Measurements from ENCODE around the gene CD48.

CD48 gene

DNA sequence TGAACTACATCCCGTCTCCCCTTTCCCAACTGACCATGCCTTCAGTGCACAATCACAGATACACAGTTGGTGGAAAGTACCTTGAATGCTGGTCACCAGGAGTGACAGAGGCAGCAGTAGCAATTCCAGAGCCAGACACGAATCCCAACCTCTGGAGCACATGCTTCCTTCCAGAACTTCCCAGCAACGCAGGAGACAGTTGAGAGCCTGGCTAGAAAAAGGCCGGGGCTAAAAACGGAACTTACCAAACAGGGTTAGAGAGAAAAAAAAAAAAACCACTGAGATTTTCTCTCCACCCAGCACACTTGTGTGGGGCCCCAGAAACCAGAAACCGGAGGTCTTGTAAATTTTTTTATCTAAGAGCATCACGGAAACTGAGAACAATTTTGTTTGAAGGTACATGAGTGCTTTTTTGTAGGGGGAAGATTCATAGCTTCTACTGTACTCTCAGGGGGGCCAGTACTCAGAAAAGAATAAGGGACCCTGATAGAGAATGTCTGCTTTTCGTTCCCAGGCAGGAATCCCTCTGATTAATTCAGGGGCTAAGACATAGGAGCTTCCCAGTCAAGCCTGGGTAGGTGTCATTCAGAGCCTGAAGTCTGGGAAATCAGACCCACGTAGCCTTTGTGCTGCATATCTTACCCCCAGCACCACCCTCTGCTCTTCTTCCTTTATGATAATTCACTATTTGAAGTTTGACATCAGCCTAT lies at the start of gene CD48:
CD48 (minus strand) TSS at position 221 of the 710 bp plus-strand sequence; CDS start at position 162, 59 bp downstream.
- no peak for DNase-seq

DNA sequence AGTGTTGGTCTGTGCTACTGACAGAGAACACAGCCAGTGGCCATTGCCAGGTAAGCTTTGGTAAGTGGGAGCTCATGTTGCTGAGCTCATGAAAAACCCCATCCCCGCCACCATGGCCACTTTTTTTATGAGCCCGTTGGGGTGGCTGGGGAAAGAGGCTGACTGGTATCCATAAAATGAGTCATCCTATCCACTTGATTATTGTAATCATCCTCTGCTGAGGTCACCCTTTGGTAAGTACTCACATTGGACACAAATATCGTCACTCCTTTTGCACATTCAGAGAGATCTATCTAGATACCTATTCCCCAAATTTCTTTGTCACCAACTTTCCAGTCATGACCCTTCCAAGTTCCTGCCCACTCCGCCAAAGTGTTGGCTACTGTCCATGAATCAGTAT lies 49.4 kb upstream of the CD48 start:
- DNase-seq = no peak

DNA sequence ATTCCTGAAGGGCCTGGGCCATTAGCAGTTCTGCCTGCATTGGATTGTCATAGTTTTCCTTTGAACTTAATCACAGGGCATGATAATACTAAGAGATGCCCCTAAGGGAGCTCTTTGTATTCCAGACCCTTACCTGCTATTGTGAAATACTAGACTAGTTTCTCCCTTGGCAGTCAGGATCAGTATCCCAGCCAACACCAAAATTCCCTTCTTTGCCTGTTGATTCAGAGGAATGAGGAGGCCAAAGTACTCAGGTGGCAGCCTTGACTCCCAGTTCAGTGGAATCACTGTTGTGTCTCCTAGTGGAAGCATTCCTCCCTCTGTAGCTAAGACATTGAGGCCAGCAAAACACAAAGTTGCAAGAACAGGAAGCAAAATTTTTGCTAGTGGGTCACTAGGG lies 48.1 kb upstream of the CD48 start:
- DNase-seq = no peak

DNA sequence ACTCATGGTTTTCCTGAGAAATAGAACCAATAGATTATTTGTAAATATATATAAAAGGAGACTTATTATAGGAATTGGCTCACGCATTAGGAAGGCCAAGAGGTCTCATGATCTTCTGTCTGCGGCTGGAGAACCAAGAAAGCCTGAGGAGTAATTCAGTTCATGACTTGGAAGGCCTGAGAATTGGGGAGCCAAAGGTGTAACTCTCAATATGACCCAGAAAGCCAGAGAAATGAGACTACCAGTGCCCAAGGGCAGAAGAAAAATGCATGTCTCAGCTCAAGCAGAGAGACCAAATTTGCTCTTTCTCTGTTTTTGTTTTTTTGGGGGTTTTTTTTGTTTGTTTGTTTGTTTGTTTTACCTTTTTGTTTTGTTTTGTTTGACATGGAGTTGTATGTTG lies 46.9 kb upstream of the CD48 start:
- no peak for DNase-seq

DNA sequence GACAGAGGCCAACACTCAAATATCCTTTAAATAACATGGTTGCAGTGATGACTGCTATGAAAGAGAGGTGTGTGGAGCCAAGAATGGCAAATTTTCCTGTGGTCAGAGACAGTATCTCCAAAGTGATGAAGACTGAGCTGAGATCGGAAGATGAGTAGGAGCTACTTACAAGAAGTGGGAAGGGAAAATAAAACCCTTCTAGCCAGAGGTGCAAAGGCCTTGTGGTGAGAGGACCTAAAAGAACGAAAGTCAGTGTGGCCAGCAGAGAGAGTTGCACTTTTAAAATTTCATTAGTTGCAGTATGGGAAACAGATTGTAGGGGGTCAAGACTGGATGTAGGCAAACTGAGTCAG lies 45.2 kb upstream of the CD48 start:
- no peak for DNase-seq

- DNase-seq = no peak
These were observed 44.6 kb upstream of the CD48 start for GRCh38 chr1:160755911-160756848.

DNA sequence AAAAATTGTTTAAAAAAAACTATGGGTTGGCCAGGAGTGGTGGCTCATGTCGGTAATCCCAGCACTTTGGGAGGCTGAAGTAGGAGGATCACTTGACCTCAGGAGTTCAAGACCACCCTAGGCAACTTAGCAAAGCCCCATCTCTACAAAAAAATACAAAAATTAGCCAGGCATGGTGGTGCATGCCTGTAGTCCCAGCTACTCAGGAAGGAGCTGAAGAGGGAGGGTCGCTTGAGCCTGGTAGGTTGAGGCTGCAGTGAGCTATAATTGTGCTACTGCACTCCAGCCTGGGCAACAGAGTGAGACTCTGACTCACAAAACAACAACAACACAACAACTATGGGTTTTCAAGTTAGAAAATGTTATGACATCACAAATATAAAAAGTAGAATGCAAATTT lies 43.8 kb upstream of the CD48 start:
- DNase-seq = no peak

- DNase-seq = no peak
These were observed 42.0 kb upstream of the CD48 start for GRCh38 chr1:160753594-160753993.

- DNase-seq = no peak
These were observed 41.3 kb upstream of the CD48 start for GRCh38 chr1:160752924-160753323.

- DNase-seq = no peak
These were observed 40.8 kb upstream of the CD48 start for GRCh38 chr1:160752406-160752805.

DNA sequence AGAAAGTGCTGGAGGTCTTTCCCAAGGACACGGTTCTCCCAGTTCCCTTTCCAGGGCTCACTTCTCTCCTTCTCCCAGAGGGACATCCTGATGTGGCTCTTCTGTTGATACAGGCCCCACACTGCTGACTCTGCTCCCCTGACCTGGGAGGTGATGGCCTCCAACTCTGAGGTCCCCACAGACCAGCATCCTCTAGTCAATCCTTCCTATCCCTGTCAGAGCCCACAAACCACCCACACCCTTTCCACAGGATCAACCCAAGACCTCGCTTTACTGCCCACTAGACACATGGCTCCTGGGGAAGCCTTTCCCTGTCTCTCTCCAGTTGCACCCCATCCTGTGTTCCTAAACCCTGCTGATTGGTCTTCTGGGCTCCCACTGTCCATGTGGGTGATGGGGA lies 39.0 kb upstream of the CD48 start:
- DNase-seq = no peak

- DNase-seq = no peak
These were observed 37.3 kb upstream of the CD48 start for GRCh38 chr1:160748878-160749269.

DNA sequence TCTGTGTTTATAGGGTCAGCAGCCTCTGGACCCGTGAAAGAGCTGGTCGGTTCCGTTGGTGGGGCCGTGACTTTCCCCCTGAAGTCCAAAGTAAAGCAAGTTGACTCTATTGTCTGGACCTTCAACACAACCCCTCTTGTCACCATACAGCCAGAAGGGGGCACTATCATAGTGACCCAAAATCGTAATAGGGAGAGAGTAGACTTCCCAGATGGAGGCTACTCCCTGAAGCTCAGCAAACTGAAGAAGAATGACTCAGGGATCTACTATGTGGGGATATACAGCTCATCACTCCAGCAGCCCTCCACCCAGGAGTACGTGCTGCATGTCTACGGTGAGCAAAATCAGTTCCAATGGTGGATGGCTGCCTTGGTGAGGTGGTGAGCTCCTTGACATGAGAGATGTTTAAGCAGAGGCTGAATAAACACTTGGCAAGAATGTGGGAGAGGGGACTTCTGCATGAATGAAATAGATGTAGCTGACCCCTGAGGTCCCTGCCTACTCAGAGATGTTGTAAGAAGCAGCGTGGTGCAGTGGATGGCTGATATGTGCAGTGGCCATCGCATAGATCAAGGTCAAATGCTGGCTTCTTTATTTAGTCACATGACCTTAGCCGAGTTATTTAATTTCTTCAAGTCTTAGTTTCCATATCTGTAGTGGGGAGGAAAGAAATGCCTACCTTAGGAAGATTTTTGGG lies 36.7 kb upstream of the CD48 start:
- DNase-seq = no peak

- no peak for DNase-seq
These were observed 36.1 kb upstream of the CD48 start for GRCh38 chr1:160747717-160748116.

DNA sequence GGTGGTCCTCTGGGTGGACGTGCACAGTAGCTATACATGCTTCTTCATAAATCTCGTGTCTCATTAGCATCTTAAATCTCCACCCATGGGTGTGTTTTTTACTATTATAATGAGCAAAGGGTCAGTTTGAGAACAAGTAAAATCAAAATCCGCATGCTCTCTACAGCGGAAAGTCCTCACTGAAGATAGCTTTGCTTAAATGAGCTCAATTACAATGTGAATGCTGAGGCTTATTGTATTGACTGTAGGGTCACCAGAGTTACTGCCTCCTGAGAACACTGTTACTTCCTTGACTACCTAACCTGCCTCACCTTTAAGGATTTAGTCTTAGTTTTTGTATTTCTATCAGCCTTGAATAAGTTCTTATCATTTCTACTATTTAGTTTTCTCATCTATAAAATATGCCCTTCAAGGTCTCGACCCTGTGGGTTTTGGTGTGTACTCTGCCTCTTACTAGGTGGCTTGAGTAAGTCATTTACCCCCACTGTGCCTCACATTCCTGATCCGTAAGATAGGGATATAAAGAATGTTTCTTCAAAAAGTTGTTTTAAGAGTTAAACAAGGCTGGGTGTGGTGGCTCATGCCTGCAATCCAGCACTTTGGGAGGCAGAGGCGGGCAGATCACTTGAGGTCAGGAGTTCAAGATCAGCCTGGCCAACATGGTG lies 35.3 kb upstream of the CD48 start:
- no peak for DNase-seq

GRCh38 chr1:160745551-160745950 lies 33.9 kb upstream of the CD48 start:
- no peak for DNase-seq

GRCh38 chr1:160744852-160745520 lies 33.4 kb upstream of the CD48 start:
- no peak for DNase-seq

- DNase-seq = no peak
These were observed 32.7 kb upstream of the CD48 start for GRCh38 chr1:160744199-160744851.

DNA sequence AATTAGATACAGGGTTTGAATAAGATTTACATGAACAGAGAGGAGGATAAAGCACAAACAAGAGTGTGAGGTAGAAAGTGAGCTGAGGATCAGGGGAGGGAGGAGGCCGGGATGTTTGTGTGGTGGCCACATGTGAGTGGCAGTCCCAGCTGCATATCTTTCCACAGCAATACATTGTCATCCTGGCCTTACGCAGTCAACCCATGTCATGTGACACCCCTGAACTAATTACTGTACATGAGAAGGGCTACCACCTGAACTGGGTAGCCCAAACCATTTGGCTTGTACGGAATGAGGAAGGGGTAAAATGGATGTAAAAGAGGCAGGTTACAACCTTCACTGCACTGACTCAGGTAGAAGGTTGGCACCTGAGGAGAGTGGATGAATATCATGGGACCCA lies 31.6 kb upstream of the CD48 start:
- no peak for DNase-seq

DNA sequence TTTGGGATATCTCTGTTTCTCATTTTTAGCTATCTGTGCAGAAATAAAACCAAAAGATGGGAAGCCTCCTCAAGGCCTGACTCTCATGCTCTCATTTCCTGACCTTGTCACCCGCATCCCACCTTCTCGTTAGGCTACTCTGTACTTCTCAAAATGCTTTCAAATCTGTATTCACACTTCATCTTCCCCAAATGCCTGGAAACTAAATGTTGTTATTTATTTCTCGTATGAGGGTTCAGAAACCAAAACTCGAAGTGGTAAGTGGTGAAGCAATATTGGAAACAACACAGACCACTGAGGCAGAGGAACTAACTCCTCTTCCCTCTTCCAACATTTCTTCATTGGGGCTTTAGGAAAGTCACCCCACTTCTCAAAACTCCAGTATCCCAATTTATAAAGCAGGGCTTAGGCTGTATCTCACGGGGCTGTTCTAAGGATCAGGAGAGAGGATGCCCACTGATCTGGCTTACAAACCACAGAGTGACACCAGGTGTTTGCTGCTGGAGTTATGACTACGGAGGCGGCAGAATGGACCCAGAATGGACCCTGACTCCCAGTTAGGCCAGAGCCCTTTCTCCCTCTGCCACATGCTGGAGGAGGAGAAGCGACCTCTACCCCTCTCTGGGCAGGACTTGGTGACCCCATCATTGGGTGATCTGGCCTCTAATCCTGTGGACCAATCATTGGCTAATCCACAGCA lies 31.0 kb upstream of the CD48 start:
- no peak for DNase-seq

- DNase-seq = no peak
These were observed 30.2 kb upstream of the CD48 start for GRCh38 chr1:160741612-160742348.

Data from right hindlimb (tissue), 1 donor.